ENCODE measurements around the gene BPIFB6. TPM values are rescaled to one million over a fixed set of nuclear protein-coding genes. Genes with fewer than 3 reads are reported as not detected.

Gene BPIFB6
- total and polyA plus RNA-seq, 4 donors: not detected

DNA sequence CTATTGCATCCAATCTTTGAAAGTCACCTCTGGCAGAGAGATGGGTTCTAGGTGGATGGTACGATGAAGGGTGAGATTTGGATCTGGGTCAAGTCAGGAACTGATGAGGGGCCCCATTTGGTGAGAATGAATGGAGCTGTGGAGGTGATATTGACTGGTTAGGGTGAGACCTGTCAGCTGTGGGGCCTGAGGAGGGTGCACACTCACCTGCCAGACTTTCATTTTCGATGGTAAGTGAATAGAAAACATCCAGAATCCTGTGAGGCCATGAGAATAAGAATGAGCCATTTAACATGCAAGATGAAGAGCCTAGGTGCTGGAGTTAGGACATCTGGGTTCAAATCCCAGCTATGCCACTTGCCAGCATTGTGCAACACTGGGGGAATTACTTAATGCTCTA is 34.0 kb upstream of the BPIFB6 start:
- Histone ChIP-seq H3K4me3 (ENCODE audit: low read length in 2 of 2) (no peak overlapping the region), H3K27me3 (ENCODE audit: control insufficient read depth in 1 of 2, insufficient read depth in 2 of 2, low read length in 1 of 2) (no peaks in the 10 kb centered on the region), H3K27ac (ENCODE audit: low read depth in 1 of 2, low read length in 2 of 2) (no peak overlapping the region), H3K36me3 (ENCODE audit: control insufficient read depth in 1 of 2, insufficient read depth in 2 of 2, low read length in 1 of 2) (no peaks in the 10 kb centered on the region), H3K4me1 (ENCODE audit: control insufficient read depth in 1 of 2, insufficient read depth in 2 of 2, low read length in 2 of 2) (no peaks in the 10 kb centered on the region), H3K9me3 (ENCODE audit: control insufficient read depth, low read length) (peaks cover 4% of the 10 kb centered on the region)
- DNase-seq (peak in 1 of 2 donors; percentile 24), ATAC-seq (ENCODE audit: low FRiP score) (no peak)
- 72 to 79% methylated on average over 2 of the region's 2 CpGs for WGBS, 2 donors
- intact Hi-C loops (cut with DNase I): no loop called here

GRCh38 chr20:32999603-33000250 is 31.7 kb upstream of the BPIFB6 start:
- H3K4me1 ChIP-seq (ENCODE audit: control insufficient read depth in 1 of 2, insufficient read depth in 2 of 2, low read length in 2 of 2): no peaks in the 10 kb centered on the region
- H3K36me3 ChIP-seq (ENCODE audit: control insufficient read depth in 1 of 2, insufficient read depth in 2 of 2, low read length in 1 of 2): no peaks in the 10 kb centered on the region
- 59 to 68% methylated on average over 9 of the region's 9 CpGs for WGBS, 2 donors
- intact Hi-C loops (cut with DNase I): no loop called here
- peaks cover 4% of the 10 kb centered on the region for H3K9me3 ChIP-seq (ENCODE audit: control insufficient read depth, low read length)
- ATAC-seq (ENCODE audit: low FRiP score) (no peak), DNase-seq (no peak)
- no peak overlapping the region for H3K27ac ChIP-seq (ENCODE audit: low read depth in 1 of 2, low read length in 2 of 2)
- H3K4me3 ChIP-seq (ENCODE audit: low read length in 2 of 2): no peak overlapping the region
- no peaks in the 10 kb centered on the region for H3K27me3 ChIP-seq (ENCODE audit: control insufficient read depth in 1 of 2, insufficient read depth in 2 of 2, low read length in 1 of 2)

DNA sequence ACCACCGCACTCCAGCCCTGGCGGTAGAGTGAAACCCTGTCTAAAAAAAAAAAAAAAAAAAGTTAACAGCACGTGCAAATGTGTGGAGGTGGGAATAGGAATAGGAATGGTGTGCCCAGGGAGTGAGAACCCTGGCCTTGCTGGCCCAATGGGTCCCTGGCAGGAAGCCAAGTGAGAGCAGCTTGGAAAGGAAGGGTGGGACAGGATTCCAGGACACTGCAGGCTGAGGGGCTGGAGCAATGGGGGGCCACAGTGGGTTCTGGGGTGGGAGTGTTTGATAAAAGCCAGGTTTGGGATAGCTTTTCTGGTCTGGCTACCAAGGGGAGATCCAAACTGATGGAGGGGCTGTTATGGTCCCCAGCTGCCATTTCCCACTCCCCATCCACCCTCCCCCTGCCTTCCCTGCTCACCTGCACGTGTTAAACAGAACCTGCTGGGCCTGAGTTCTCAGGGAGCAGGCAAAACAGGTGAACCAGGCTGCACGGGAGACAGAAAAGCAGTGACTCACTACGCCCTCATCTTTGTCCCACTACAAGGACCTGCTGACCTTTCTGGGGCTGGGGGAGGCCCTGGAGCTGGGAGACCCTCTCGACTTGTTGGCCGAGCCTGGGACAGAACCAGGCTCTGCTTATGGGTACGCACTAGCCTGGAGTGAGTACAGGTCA is 30.5 kb upstream of the BPIFB6 start:
- peak in 1 of 2 donors; percentile 35 for DNase-seq
- Histone ChIP-seq H3K27ac (ENCODE audit: low read depth in 1 of 2, low read length in 2 of 2) (no peak overlapping the region), H3K36me3 (ENCODE audit: control insufficient read depth in 1 of 2, insufficient read depth in 2 of 2, low read length in 1 of 2) (no peaks in the 10 kb centered on the region), H3K27me3 (ENCODE audit: control insufficient read depth in 1 of 2, insufficient read depth in 2 of 2, low read length in 1 of 2) (no peaks in the 10 kb centered on the region), H3K9me3 (ENCODE audit: control insufficient read depth, low read length) (peaks cover 1% of the 10 kb centered on the region), H3K4me1 (ENCODE audit: control insufficient read depth in 1 of 2, insufficient read depth in 2 of 2, low read length in 2 of 2) (no peaks in the 10 kb centered on the region), H3K4me3 (ENCODE audit: low read length in 2 of 2) (no peak overlapping the region)
- 58 to 63% methylated on average over 9 of the region's 9 CpGs for WGBS, 2 donors
- no peak for ATAC-seq (ENCODE audit: low FRiP score)
- intact Hi-C loops (cut with DNase I): no loop called here

GRCh38 chr20:33002087-33002808 is 29.2 kb upstream of the BPIFB6 start:
- Histone ChIP-seq H3K9me3 (ENCODE audit: control insufficient read depth, low read length) (no peaks in the 10 kb centered on the region), H3K27ac (ENCODE audit: low read depth in 1 of 2, low read length in 2 of 2) (no peak overlapping the region), H3K27me3 (ENCODE audit: control insufficient read depth in 1 of 2, insufficient read depth in 2 of 2, low read length in 1 of 2) (no peaks in the 10 kb centered on the region), H3K4me3 (ENCODE audit: low read length in 2 of 2) (no peak overlapping the region), H3K36me3 (ENCODE audit: control insufficient read depth in 1 of 2, insufficient read depth in 2 of 2, low read length in 1 of 2) (no peaks in the 10 kb centered on the region), H3K4me1 (ENCODE audit: control insufficient read depth in 1 of 2, insufficient read depth in 2 of 2, low read length in 2 of 2) (no peaks in the 10 kb centered on the region)
- ATAC-seq (ENCODE audit: low FRiP score) (no peak), DNase-seq (peak in 1 of 2 donors; percentile 14)
- intact Hi-C loops (cut with DNase I): no loop called here
- WGBS, 2 donors: 81 to 85% methylated on average over 7 of the region's 7 CpGs

- H3K9me3 ChIP-seq (ENCODE audit: control insufficient read depth, low read length): no peaks in the 10 kb centered on the region
- H3K36me3 ChIP-seq (ENCODE audit: control insufficient read depth in 1 of 2, insufficient read depth in 2 of 2, low read length in 1 of 2): no peaks in the 10 kb centered on the region
- H3K27me3 ChIP-seq (ENCODE audit: control insufficient read depth in 1 of 2, insufficient read depth in 2 of 2, low read length in 1 of 2): no peaks in the 10 kb centered on the region
- peak in 1 of 2 donors; percentile 20 for DNase-seq
- 75 to 81% methylated on average over 6 of the region's 6 CpGs for WGBS, 2 donors
- intact Hi-C loops (cut with DNase I): no loop called here
- H3K4me1 ChIP-seq (ENCODE audit: control insufficient read depth in 1 of 2, insufficient read depth in 2 of 2, low read length in 2 of 2): no peaks in the 10 kb centered on the region
- no peak for ATAC-seq (ENCODE audit: low FRiP score)
- no peak within 1 kb of the TSS for H3K4me3 ChIP-seq (ENCODE audit: low read length in 2 of 2)
- no peak within 1 kb of the TSS for H3K27ac ChIP-seq (ENCODE audit: low read depth in 1 of 2, low read length in 2 of 2)
Observed at GRCh38 chr20:33004141-33004751, 27.2 kb upstream of the BPIFB6 start, which contains the start of gene SUN5. Gene SUN5 (minus strand): TSS chr20:33004433. CDS start chr20:33004340, 93 bp downstream.

DNA sequence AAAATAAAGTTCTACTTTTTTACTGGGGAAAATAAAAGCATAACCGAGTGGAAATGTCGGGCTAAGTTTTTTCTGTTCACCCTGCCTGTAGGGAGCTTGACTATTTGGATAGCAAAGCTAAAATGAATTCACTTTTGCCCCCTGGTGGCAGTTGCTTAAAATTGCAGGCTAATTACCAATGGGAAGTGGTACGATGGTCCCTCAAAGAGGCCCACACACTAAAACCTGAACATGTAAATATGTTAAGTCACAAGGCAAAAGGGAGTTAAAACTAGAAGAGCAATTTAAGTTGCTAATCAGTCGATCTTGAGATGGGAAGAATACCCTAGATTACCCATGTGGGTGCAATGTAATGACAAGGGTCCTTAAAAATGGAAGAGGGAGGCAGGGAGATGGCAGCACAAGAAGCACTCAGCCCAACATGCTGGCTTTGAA is 26.3 kb upstream of the BPIFB6 start:
- no peaks in the 10 kb centered on the region for H3K9me3 ChIP-seq (ENCODE audit: control insufficient read depth, low read length)
- WGBS, 2 donors: 53 to 62% methylated on average over 4 of the region's 4 CpGs
- H3K27me3 ChIP-seq (ENCODE audit: control insufficient read depth in 1 of 2, insufficient read depth in 2 of 2, low read length in 1 of 2): no peaks in the 10 kb centered on the region
- ATAC-seq (ENCODE audit: low FRiP score): no peak
- H3K27ac ChIP-seq (ENCODE audit: low read depth in 1 of 2, low read length in 2 of 2): no peak overlapping the region
- H3K4me1 ChIP-seq (ENCODE audit: control insufficient read depth in 1 of 2, insufficient read depth in 2 of 2, low read length in 2 of 2): no peaks in the 10 kb centered on the region
- DNase-seq: no peak
- H3K36me3 ChIP-seq (ENCODE audit: control insufficient read depth in 1 of 2, insufficient read depth in 2 of 2, low read length in 1 of 2): no peaks in the 10 kb centered on the region
- no peak overlapping the region for H3K4me3 ChIP-seq (ENCODE audit: low read length in 2 of 2)
- intact Hi-C loops (cut with DNase I): no loop called here

DNA sequence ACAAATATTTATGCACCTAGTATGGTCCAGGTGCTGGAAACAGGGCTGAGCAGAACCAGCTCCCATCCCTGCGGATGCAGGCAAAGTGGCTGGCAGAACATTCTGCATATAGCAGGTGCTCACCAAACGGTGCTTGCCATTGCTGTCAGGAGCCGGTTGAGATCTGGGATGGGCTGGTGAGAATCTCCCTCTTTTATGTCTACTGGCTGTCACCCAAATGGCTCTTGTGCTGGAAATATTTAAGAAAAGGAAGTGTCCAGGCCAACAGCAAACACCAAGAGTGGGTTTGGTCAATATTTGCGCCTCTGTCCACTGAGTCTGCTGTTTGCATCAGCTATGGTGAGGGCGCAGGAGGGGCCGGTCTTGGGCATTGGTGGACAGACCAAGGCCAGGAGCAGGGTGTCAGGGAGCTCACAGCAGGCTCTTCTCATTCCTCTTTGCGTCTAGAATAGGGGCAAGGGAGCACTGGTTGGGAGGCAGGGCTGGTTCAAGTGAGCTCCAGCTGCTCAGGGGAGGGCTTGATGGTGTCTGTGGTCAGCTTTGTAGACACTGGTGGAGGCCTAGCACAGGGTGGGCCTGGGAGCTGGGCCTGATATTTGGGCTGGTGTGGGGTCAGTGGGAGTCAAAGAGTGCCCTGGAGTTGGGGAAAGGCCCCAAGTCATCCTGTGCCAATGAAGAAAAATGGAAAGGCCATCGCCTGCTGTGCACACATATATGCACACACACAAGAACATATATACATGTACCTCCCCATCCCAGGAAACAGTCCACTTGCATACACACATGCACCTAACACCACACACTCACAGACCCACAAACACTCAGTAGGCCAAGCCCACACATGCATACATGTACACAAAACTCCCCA is 25.3 kb upstream of the BPIFB6 start:
- intact Hi-C loops (cut with DNase I): no loop called here
- Histone ChIP-seq H3K36me3 (ENCODE audit: control insufficient read depth in 1 of 2, insufficient read depth in 2 of 2, low read length in 1 of 2) (no peaks in the 10 kb centered on the region), H3K27ac (ENCODE audit: low read depth in 1 of 2, low read length in 2 of 2) (no peak overlapping the region), H3K4me3 (ENCODE audit: low read length in 2 of 2) (no peak overlapping the region), H3K27me3 (ENCODE audit: control insufficient read depth in 1 of 2, insufficient read depth in 2 of 2, low read length in 1 of 2) (no peaks in the 10 kb centered on the region), H3K4me1 (ENCODE audit: control insufficient read depth in 1 of 2, insufficient read depth in 2 of 2, low read length in 2 of 2) (no peaks in the 10 kb centered on the region), H3K9me3 (ENCODE audit: control insufficient read depth, low read length) (no peaks in the 10 kb centered on the region)
- ATAC-seq (ENCODE audit: low FRiP score) (no peak), DNase-seq (peak in 1 of 2 donors; percentile 56)
- 73 to 92% methylated on average over 8 of the region's 8 CpGs for WGBS, 2 donors

DNA sequence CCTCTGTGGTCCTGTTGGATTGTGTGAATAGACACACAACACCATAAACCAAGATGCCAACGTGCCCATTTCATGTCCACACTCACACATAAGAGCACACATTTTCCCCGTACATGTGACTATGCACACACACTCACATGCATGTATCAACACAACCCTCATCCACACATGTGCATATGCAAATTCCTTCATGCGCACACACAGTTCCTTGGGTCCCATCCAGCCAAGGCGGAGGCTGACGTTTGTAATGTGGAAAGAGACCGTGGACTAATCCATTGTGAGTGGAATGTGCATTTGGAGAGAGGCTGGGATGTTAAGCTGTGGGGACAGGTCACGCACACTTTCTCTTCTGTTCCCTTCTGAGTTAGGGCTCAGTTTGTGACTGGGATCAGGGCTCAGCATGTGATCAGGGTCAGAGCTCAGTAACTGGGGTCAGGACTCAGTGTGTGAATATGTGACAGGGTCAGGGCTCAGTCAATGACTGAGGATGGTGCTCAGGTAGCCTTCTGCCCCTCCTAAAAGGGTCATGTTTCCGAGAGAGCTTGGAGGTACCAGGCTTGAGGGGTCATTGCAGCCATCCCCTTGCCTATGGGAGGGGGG is 24.6 kb upstream of the BPIFB6 start:
- DNase-seq (no peak), ATAC-seq (ENCODE audit: low FRiP score) (no peak)
- no peaks in the 10 kb centered on the region for H3K9me3 ChIP-seq (ENCODE audit: control insufficient read depth, low read length)
- H3K27me3 ChIP-seq (ENCODE audit: control insufficient read depth in 1 of 2, insufficient read depth in 2 of 2, low read length in 1 of 2): no peaks in the 10 kb centered on the region
- intact Hi-C loops (cut with DNase I): no loop called here
- no peak overlapping the region for H3K27ac ChIP-seq (ENCODE audit: low read depth in 1 of 2, low read length in 2 of 2)
- H3K36me3 ChIP-seq (ENCODE audit: control insufficient read depth in 1 of 2, insufficient read depth in 2 of 2, low read length in 1 of 2): no peaks in the 10 kb centered on the region
- H3K4me1 ChIP-seq (ENCODE audit: control insufficient read depth in 1 of 2, insufficient read depth in 2 of 2, low read length in 2 of 2): no peaks in the 10 kb centered on the region
- WGBS, 2 donors: 78% methylated on average over 8 of the region's 8 CpGs
- H3K4me3 ChIP-seq (ENCODE audit: low read length in 2 of 2): no peak overlapping the region
